ENCODE measurements around the gene MAPK10.

Gene MAPK10

GRCh38 chr4:86388252-86388651 lies 28.4 kb upstream of the MAPK10 start:
- H3K27ac ChIP-seq: no peak overlapping the region
- TF ChIP-seq CTCF (IDR thresholded peaks at IDR 0.05) (no peak), ZFX (IDR thresholded peaks at IDR 0.05; ENCODE audit: borderline replicate concordance) (no peak)

- no peak for TF ChIP-seq CTCF (IDR thresholded peaks at IDR 0.05)
- TF ChIP-seq ZFX (IDR thresholded peaks at IDR 0.05; ENCODE audit: borderline replicate concordance): no peak
- no peak overlapping the region for H3K27ac ChIP-seq
Measured at GRCh38 chr4:86386817-86387415, 27.1 kb upstream of the MAPK10 start.

GRCh38 chr4:86386201-86386600 lies 26.3 kb upstream of the MAPK10 start:
- no peak for TF ChIP-seq CTCF (IDR thresholded peaks at IDR 0.05)
- TF ChIP-seq ZFX (IDR thresholded peaks at IDR 0.05; ENCODE audit: borderline replicate concordance): no peak
- H3K27ac ChIP-seq: no peak overlapping the region

GRCh38 chr4:86381431-86381830 lies 21.6 kb upstream of the MAPK10 start:
- no peak overlapping the region for H3K27ac ChIP-seq

GRCh38 chr4:86380181-86380724 lies 20.4 kb upstream of the MAPK10 start:
- TF ChIP-seq ZFX (IDR thresholded peaks at IDR 0.05; ENCODE audit: borderline replicate concordance): no peak
- TF ChIP-seq CTCF (IDR thresholded peaks at IDR 0.05): no peak
- H3K27ac ChIP-seq: no peak overlapping the region

More at GRCh38 chr4:86381431-86381830, 21.6 kb upstream of the MAPK10 start:
- TF ChIP-seq ZFX (IDR thresholded peaks at IDR 0.05; ENCODE audit: borderline replicate concordance) (no peak), CTCF (IDR thresholded peaks at IDR 0.05) (no peak)

GRCh38 chr4:86376850-86377249 lies 17.0 kb upstream of the MAPK10 start:
- no peak overlapping the region for H3K27ac ChIP-seq
- TF ChIP-seq CTCF (IDR thresholded peaks at IDR 0.05) (no peak), ZFX (IDR thresholded peaks at IDR 0.05; ENCODE audit: borderline replicate concordance) (no peak)

GRCh38 chr4:86368433-86368832 lies 8.6 kb upstream of the MAPK10 start:
- H3K27ac ChIP-seq: no peak overlapping the region
- no peak for TF ChIP-seq ZFX (IDR thresholded peaks at IDR 0.05; ENCODE audit: borderline replicate concordance)
- no peak for TF ChIP-seq CTCF (IDR thresholded peaks at IDR 0.05)

Data from 22Rv1 (cell line).